ENCODE results near the gene GAL3ST3.

GRCh38 chr11:66056501-66056900 lies 7.5 kb upstream of the GAL3ST3 start:
- no peak for TF ChIP-seq CTCF (IDR thresholded peaks at IDR 0.05; ENCODE audit: low read depth, low read length, poor library complexity, severe bottlenecking)
- TF ChIP-seq EZH2phosphoT487 (IDR thresholded peaks at IDR 0.05; ENCODE audit: borderline replicate concordance, low read length): no peak
